Stimulated activated naive CD8-positive, alpha-beta T cell treated with anti-CD3 and anti-CD28 coated beads, Interleukin-15, Interleukin-2, amounts not matched to agents 100 U/mL and 50 U/mL, for 24 hours (primary cell): Measurements from ENCODE around the gene TPT1.

Experiments used
- ATAC-seq: fragments of 150-1000 bp; cut with Tn5 transposase; one replicate; pipeline ENCODE4 v1.10.0; 2021
- DNase-seq: peaks from one replicate; pipeline ENCODE4 v3.0.0; 2021

The TPT1 gene

DNA sequence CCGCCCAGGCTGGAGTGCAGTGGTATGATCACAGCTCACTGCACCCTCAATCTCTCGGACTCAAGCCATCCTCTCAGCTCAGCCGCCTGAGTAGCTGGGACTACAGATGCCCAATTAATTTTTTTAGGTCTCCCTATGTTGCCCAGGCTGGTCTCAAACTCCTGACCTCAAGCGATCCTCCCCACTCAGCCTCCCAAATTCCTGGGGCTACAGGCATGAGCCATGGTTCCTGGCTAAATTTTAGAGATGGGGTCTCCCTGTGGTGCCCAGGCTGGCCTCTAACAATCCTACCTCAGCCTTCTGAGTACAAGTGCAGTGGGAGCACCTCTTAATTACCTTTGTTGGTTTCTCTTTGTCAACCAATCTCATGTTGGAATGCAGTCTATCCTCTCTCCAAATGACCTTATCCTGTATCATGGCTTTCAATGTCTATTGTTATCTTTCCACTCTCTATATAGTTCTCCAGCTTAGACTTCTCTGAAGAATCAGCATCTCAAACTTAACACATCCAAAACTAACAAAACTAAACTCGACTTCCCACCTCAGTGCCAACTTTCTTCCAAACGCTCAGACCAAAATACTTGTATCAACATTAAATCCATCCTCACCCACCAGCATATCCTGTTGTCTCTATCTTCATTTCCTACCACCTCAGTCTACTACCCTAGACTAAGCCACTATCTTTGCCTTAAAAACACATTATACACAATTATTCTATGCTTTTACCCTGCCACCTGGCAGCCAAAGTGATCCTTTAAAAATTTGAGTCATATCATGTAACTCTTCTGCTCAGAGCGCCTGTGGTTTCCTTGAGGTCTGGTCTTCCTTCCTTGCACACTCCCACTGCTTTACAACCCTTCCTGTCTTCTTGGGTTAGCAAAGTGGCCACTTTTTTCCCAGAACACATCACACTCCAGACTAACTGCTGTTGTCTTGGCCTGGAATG, 6.7 kb downstream of the TPT1 start:
- ATAC-seq: peak; percentile 64
- peak; percentile 44 for DNase-seq

- DNase-seq: no peak
- no peak for ATAC-seq
Observed at GRCh38 chr13:45333251-45333976, 7.6 kb downstream of the TPT1 start.

- ATAC-seq: no peak
- no peak for DNase-seq
Observed at GRCh38 chr13:45332831-45333219, 8.2 kb downstream of the TPT1 start.

- DNase-seq: no peak
- no peak for ATAC-seq
Observed at GRCh38 chr13:45332036-45332830, 8.8 kb downstream of the TPT1 start.

DNA sequence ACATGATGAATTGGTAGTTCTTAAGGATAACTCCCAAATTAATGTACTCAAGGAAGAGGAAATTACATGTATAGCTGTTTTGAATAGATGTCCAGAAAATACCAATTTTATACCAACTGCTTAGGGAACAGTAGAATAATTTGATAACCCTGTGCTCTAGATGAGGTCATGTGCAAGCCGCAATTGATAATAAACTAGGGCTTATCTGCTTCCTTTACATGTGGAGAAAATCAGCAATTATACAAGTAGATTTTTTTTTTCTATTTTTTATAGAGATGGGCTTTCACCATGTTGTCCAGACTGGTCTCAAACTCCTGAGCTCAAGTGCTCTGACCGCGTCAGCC, 9.3 kb downstream of the TPT1 start:
- ATAC-seq (no peak), DNase-seq (no peak)

DNA sequence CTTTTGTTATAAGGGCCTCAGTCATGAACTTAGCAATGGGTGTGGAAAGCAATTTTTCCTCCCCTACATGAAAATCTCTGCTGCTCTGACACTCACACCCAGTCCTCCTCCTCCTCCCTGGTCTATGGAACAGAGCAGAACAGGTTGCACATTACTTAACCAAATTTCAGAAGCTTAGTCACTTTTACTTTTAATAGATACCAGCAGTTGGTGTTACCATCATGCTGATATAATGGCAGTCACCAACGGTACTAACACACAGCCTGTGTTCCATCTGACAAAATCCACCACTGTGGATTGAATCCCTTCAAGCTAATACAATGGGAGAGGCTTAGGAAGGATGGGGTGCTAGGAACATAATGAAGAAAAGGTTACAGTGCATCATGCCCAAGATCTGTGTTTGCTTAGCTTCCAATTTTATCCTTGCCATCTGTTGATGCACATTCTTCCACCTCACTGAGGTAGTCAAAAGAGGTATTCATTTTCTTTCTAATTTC, 9.8 kb downstream of the TPT1 start:
- ATAC-seq (no peak), DNase-seq (no peak)

DNA sequence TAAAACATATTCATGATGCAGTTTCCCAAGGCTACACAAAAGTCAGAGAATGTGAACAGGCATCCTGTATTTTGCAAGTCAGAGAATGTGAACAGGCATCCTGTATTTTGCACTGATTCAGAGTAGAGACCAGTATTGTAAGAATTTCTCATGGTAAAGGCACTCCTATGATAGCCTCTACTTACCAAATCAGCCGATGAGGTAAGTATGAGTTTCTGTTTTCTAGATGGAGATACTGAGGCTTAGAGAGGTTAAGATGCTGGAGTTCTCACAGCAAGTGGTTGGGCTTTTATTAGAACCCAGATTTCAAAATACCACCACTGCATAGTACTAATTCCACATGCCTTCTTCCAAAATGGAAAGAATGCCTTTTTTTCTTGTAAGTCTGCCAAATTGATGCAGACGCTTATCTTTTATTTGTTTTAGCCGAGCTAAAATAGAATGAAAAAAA, 12.3 kb downstream of the TPT1 start:
- DNase-seq (no peak), ATAC-seq (no peak)

- ATAC-seq: no peak
- DNase-seq: no peak
Observed at GRCh38 chr13:45327253-45327955, 13.6 kb downstream of the TPT1 start.

- no peak for DNase-seq
- no peak for ATAC-seq
Observed at GRCh38 chr13:45325806-45326205, 15.2 kb downstream of the TPT1 start.

DNA sequence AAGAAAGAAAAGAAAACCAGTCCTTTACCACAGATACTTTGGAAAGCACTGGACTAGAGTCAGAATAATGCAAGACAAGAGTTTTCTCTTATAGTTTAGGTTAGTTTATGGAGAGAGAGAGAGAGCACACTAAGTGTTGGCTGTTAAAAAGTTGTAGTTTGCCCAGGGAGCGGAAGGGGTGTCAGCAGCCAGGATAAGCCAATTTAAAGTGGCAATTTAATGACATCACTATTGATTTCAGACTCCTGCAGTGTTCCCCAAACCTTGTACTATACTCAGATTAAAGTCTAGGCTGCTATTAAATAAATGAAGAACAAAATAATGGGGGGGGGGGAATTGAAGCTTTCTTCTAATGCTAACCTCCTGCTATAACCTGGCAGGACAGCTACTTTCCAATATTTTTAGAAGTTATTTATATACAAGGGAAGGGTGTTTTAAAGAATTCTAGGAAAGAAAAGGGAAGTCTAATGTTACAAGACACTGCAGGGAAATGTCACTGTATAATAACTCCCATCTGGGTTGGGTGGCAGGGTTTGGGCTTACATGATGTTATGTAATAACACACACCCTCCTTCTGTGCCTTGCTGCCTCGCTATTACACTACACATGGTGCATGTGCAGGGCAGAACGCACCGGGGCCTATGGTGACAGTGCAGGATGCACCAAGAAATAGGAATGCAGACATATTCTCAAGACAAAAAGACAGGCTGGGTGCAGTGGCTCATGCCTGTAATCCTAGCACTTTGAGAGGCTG, 19.9 kb downstream of the TPT1 start:
- no peak for DNase-seq
- ATAC-seq: no peak

DNA sequence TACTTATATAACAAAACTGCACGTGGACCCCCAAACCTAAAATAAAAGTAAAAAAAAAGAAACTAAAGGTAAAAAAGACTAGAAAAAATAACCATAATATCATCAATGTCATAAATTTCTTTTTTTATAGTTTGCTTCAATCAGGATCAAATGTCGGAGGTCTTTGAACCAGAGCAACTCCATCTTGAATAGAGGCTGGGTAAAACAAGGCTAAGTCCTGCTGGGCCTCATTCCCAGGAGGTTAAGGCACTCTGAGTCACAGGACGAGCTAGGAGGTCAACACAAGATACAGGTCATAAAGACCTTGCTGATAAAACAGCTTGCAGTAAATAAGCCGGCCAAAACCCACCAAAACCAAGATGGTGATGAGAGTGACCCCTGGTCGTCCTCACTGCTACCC, 24.0 kb downstream of the TPT1 start:
- ATAC-seq (no peak), DNase-seq (no peak)

DNA sequence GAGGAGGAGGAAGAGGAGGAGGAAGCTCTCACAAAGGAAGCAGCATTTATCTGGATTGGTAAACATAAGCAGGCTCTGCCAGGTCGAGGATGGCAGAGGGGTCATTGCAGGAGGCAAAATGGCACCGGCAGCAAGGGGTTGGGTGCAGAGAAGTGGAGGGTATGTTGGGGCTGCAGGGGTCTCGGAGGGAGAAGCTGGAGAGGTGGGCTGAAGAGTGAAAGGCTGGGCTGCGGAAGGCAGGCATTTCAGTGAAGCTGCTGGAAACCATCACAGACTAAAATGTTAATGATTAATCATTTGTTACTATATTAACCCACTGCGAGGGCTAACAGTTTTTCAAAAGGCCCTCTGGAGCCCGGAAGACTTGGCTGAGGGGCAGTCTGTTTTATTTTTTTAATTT, 24.6 kb downstream of the TPT1 start:
- ATAC-seq (no peak), DNase-seq (no peak)

GRCh38 chr13:45315520-45316167, 25.3 kb downstream of the TPT1 start:
- ATAC-seq (no peak), DNase-seq (no peak)

- DNase-seq (no peak), ATAC-seq (no peak)
Observed at GRCh38 chr13:45314822-45315221, 26.2 kb downstream of the TPT1 start.

- no peak for ATAC-seq
- no peak for DNase-seq
Observed at GRCh38 chr13:45310341-45311131, 30.4 kb downstream of the TPT1 start.

GRCh38 chr13:45306966-45307365, 34.0 kb downstream of the TPT1 start:
- no peak for ATAC-seq
- DNase-seq: no peak

DNA sequence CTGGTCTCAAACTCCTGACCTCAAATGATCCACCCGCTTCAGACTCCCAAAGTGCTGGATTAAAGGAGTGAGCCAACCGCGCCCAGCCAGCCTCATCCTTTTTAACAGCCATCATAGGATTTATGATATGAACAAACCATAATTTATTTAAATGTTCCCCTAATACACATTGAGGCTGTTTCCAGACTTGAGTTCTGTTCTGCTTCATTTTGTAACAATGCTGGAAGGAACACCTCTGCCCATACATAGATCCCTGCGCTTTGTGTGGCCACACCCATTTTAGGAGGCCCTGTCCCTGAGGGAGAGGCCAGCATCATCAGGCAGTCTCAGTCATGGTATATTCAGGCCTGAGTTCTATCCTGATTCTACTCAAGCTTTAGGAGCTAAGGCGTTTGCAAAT, 35.9 kb downstream of the TPT1 start:
- ATAC-seq (no peak), DNase-seq (no peak)

DNA sequence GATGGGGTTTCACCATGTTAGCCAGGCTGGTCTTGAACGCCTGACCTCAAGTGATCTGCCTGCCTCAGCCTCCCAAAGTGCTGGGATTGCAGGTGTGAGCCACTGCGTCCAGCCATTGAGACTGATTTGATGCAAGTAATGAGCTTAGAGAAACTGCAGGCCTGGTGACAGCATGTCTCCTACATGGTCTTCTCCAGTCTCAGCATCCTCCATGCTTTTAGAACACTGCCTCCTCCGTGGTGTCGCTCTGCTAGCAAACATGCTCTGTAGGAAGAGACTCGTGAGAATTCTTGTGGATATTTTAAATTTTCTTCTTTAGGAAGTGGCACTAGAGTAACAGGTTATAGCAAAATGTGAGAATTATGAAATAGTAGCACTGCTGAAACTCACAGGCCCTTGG, 37.1 kb downstream of the TPT1 start:
- ATAC-seq: no peak
- DNase-seq: no peak

GRCh38 chr13:45303026-45303425, 38.0 kb downstream of the TPT1 start:
- ATAC-seq: no peak
- no peak for DNase-seq

GRCh38 chr13:45302507-45302906, 38.5 kb downstream of the TPT1 start:
- no peak for ATAC-seq
- DNase-seq: no peak
